ENCODE measurements around the gene CCDC148.

- TF ChIP-seq CTCF (IDR thresholded peaks at IDR 0.05) (no peak), EZH2 (IDR thresholded peaks at IDR 0.05) (no peak)
Observed at GRCh38 chr2:158484892-158485556, 28.5 kb upstream of the CCDC148 start.

Measured in neural progenitor cell (in vitro differentiated cells).